ENCODE results near the gene PDZRN4.

The PDZRN4 gene

GRCh38 chr12:41407232-41407799 is 219.2 kb downstream of the PDZRN4 start:
- no peak for TF ChIP-seq PATZ1 (CRISPR knock-in tag; IDR thresholded peaks at IDR 0.05; ENCODE audit: borderline replicate concordance)
- no peak for TF ChIP-seq ZFP30 (CRISPR knock-in tag; IDR thresholded peaks at IDR 0.05)
- TF ChIP-seq ZNF565 (CRISPR knock-in tag; conservative IDR thresholded peaks at IDR 0.05; ENCODE audit: low read depth): no peak
- TF ChIP-seq OSR1 (CRISPR knock-in tag; IDR thresholded peaks at IDR 0.05): no peak
- no peak for TF ChIP-seq ZNF70 (CRISPR knock-in tag; IDR thresholded peaks at IDR 0.05)
- TF ChIP-seq RARB (CRISPR knock-in tag; IDR thresholded peaks at IDR 0.05): no peak
- TF ChIP-seq ZNF8 (CRISPR knock-in tag; IDR thresholded peaks at IDR 0.05): no peak
- ATAC-seq: no peak

GRCh38 chr12:41409628-41410027 is 221.5 kb downstream of the PDZRN4 start:
- TF ChIP-seq OSR1 (CRISPR knock-in tag; IDR thresholded peaks at IDR 0.05) (no peak), TOX (CRISPR knock-in tag; IDR thresholded peaks at IDR 0.05; ENCODE audit: borderline replicate concordance) (no peak)
- ATAC-seq: no peak

GRCh38 chr12:41418586-41418985 is 230.5 kb downstream of the PDZRN4 start:
- no peak for ATAC-seq
- TF ChIP-seq ISL1 (CRISPR knock-in tag; IDR thresholded peaks at IDR 0.05): no peak
- TF ChIP-seq ZFP30 (CRISPR knock-in tag; IDR thresholded peaks at IDR 0.05): no peak
- TF ChIP-seq ZNF70 (CRISPR knock-in tag; IDR thresholded peaks at IDR 0.05): no peak
- TF ChIP-seq SNAI2 (CRISPR knock-in tag; IDR thresholded peaks at IDR 0.05): no peak
- TF ChIP-seq ZFP3 (CRISPR knock-in tag; IDR thresholded peaks at IDR 0.05): no peak
- no peak for TF ChIP-seq TCF4 (CRISPR knock-in tag; IDR thresholded peaks at IDR 0.05; ENCODE audit: borderline replicate concordance)
- TF ChIP-seq, protein P1, sequence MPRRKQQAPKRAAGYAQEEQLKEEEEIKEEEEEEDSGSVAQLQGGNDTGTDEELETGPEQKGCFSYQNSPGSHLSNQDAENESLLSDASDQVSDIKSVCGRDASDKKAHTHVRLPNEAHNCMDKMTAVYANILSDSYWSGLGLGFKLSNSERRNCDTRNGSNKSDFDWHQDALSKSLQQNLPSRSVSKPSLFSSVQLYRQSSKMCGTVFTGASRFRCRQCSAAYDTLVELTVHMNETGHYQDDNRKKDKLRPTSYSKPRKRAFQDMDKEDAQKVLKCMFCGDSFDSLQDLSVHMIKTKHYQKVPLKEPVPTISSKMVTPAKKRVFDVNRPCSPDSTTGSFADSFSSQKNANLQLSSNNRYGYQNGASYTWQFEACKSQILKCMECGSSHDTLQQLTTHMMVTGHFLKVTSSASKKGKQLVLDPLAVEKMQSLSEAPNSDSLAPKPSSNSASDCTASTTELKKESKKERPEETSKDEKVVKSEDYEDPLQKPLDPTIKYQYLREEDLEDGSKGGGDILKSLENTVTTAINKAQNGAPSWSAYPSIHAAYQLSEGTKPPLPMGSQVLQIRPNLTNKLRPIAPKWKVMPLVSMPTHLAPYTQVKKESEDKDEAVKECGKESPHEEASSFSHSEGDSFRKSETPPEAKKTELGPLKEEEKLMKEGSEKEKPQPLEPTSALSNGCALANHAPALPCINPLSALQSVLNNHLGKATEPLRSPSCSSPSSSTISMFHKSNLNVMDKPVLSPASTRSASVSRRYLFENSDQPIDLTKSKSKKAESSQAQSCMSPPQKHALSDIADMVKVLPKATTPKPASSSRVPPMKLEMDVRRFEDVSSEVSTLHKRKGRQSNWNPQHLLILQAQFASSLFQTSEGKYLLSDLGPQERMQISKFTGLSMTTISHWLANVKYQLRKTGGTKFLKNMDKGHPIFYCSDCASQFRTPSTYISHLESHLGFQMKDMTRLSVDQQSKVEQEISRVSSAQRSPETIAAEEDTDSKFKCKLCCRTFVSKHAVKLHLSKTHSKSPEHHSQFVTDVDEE (CRISPR knock-in tag; IDR thresholded peaks at IDR 0.05): no peak
- TF ChIP-seq, protein P2, sequence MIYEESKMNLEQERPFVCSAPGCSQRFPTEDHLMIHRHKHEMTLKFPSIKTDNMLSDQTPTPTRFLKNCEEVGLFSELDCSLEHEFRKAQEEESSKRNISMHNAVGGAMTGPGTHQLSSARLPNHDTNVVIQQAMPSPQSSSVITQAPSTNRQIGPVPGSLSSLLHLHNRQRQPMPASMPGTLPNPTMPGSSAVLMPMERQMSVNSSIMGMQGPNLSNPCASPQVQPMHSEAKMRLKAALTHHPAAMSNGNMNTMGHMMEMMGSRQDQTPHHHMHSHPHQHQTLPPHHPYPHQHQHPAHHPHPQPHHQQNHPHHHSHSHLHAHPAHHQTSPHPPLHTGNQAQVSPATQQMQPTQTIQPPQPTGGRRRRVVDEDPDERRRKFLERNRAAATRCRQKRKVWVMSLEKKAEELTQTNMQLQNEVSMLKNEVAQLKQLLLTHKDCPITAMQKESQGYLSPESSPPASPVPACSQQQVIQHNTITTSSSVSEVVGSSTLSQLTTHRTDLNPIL (CRISPR knock-in tag; IDR thresholded peaks at IDR 0.05; ENCODE audit: low read depth): no peak
- TF ChIP-seq, protein P3, sequence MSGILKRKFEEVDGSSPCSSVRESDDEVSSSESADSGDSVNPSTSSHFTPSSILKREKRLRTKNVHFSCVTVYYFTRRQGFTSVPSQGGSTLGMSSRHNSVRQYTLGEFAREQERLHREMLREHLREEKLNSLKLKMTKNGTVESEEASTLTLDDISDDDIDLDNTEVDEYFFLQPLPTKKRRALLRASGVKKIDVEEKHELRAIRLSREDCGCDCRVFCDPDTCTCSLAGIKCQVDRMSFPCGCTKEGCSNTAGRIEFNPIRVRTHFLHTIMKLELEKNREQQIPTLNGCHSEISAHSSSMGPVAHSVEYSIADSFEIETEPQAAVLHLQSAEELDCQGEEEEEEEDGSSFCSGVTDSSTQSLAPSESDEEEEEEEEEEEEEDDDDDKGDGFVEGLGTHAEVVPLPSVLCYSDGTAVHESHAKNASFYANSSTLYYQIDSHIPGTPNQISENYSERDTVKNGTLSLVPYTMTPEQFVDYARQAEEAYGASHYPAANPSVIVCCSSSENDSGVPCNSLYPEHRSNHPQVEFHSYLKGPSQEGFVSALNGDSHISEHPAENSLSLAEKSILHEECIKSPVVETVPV (CRISPR knock-in tag; IDR thresholded peaks at IDR 0.05): no peak

DNA sequence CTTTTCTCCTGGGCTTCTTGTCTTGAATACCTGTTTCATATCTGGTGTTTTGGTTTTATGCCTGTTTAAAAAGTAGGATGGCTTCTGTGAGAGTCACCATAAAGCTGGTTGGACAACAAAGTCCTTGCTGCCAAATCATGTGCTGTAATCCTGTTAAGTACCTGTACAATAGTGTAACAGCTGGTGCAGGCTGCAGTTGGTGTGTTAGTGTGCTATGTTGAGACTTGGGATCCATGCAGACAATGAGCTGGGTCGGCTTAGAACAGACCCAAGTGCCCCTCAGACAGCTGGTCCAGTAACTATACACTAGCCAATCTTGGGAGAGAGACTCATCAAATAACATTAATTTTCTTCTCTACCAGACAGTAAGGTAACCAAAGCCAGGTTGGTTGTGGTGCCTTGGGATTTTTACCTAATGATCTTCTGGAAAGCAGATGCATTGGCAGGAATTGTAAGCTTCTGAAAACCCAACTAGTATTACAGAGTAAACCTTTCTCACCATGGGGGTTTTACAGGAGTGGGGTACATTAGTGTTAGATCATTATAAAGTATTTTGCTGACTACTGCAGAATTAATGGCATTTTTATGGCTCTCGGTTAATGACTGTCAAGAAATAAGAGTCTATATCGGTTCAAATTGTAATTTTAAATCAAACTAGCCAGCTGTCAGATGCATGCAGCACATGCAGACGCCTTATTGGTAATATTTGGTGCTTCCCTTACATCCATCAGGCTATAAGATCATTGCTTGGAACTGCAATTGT is 231.2 kb downstream of the PDZRN4 start:
- no peak for ATAC-seq
- TF ChIP-seq, protein P2 (CRISPR knock-in tag; IDR thresholded peaks at IDR 0.05; ENCODE audit: low read depth): no peak
- TF ChIP-seq TOX (CRISPR knock-in tag; IDR thresholded peaks at IDR 0.05; ENCODE audit: borderline replicate concordance) (no peak), PATZ1 (CRISPR knock-in tag; IDR thresholded peaks at IDR 0.05; ENCODE audit: borderline replicate concordance) (no peak), ZC3H10 (CRISPR knock-in tag; IDR thresholded peaks at IDR 0.05) (no peak), ZFP3 (CRISPR knock-in tag; IDR thresholded peaks at IDR 0.05) (no peak)
- TF ChIP-seq, protein P1 (CRISPR knock-in tag; IDR thresholded peaks at IDR 0.05): no peak
- TF ChIP-seq, protein P3 (CRISPR knock-in tag; IDR thresholded peaks at IDR 0.05): no peak
